HUES6 (cell line): ENCODE results near the gene LTBP1.
"Not testable (repeated sequence)": the region's sequence is repeated elsewhere in the genome, so short reads cannot be mapped to it uniquely, and the experiment has no call there.

Experiments used
- H3K27ac ChIP-seq: 2 replicates; pipeline ENCODE4 v1.7.0; 2013; ENCODE audit warnings: low read depth, mild to moderate bottlenecking, low read length, inconsistent platforms
- H3K27me3 ChIP-seq: 2 replicates; pipeline ENCODE4 v1.6.1; 2013; ENCODE audit warnings: low read length; ENCODE audit not compliant: control insufficient read depth, insufficient read depth
- H3K36me3 ChIP-seq: 2 replicates; pipeline ENCODE4 v1.6.1; 2013; ENCODE audit warnings: low read length; ENCODE audit not compliant: control insufficient read depth, insufficient read depth
- H3K4me1 ChIP-seq: 2 replicates; pipeline ENCODE4 v1.6.1; 2013; ENCODE audit warnings: low read length; ENCODE audit not compliant: control insufficient read depth, insufficient read depth
- H3K4me3 ChIP-seq: 2 replicates; pipeline ENCODE4 v1.5.1; 2013; ENCODE audit warnings: low read depth, low read length
- H3K9ac ChIP-seq: one replicate; pipeline ENCODE4 v1.6.1; 2013; ENCODE audit warnings: mild to moderate bottlenecking, low read length
- H3K9me3 ChIP-seq: 2 replicates; pipeline ENCODE4 v1.6.1; 2013; ENCODE audit warnings: low read depth, low read length; ENCODE audit not compliant: control insufficient read depth, insufficient read depth

LTBP1 gene

GRCh38 chr2:33042265-33042664 lies 95.5 kb downstream of the LTBP1 start:
- Histone ChIP-seq H3K27me3 (no peaks in the 10 kb centered on the region), H3K36me3 (no peaks in the 10 kb centered on the region), H3K27ac (no peak overlapping the region), H3K9me3 (no peaks in the 10 kb centered on the region), H3K4me3 (no peak overlapping the region), H3K4me1 (no peaks in the 10 kb centered on the region), H3K9ac (no peak overlapping the region)

DNA sequence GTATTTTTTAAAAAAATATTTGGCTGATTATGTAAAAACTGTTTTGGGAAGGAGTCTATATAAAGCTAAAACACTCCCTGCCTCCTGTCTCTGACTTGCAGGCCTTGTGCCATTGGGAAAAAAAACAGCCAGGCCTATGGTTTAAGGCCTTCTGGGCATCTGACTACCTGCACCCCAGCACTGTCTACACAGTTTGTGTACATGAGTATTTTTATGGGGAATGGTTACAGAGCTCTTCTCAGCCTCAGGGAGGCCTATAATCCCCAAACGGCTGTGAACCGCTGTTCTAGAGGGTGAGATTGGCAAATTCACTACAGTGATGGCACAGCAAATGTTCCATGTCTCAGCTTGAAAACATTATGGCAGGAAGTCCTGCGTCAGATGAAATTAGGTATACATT lies 96.1 kb downstream of the LTBP1 start:
- H3K4me3 ChIP-seq, result no peak overlapping the region
- H3K27me3 ChIP-seq, result no peaks in the 10 kb centered on the region
- H3K9ac ChIP-seq, result no peak overlapping the region
- no peaks in the 10 kb centered on the region for H3K36me3 ChIP-seq
- no peak overlapping the region for H3K27ac ChIP-seq
- H3K9me3 ChIP-seq, result no peaks in the 10 kb centered on the region
- peaks cover under 1% of the 10 kb centered on the region; the same call in 1 of the 2 replicates for H3K4me1 ChIP-seq

DNA sequence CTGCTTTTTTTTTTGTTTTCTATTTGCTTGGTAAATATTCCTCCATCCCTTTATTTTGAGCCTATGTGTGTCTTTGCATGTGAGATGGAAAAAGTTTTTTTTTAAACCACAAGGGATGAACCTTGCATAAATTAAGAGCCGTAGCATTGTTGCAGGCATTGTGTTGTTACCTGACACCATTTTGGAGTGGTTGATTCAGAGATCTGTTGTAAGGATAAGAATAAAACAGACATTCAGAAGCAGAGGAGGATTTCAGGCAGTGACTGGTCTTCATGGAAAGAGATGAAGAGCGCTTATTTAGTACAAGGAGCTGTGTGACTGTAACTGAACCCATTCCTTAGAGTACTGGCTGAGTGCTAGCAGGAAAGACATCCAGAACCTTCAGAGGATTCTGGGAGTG lies 101.2 kb downstream of the LTBP1 start:
- H3K36me3 ChIP-seq, result no peaks in the 10 kb centered on the region
- H3K9ac ChIP-seq, result no peak overlapping the region
- H3K27ac ChIP-seq, result no peak overlapping the region
- no peak overlapping the region for H3K4me3 ChIP-seq
- H3K4me1 ChIP-seq, result peaks cover 6% of the 10 kb centered on the region; the same call in 1 of the 2 replicates
- H3K27me3 ChIP-seq, result no peaks in the 10 kb centered on the region
- H3K9me3 ChIP-seq, result no peaks in the 10 kb centered on the region

DNA sequence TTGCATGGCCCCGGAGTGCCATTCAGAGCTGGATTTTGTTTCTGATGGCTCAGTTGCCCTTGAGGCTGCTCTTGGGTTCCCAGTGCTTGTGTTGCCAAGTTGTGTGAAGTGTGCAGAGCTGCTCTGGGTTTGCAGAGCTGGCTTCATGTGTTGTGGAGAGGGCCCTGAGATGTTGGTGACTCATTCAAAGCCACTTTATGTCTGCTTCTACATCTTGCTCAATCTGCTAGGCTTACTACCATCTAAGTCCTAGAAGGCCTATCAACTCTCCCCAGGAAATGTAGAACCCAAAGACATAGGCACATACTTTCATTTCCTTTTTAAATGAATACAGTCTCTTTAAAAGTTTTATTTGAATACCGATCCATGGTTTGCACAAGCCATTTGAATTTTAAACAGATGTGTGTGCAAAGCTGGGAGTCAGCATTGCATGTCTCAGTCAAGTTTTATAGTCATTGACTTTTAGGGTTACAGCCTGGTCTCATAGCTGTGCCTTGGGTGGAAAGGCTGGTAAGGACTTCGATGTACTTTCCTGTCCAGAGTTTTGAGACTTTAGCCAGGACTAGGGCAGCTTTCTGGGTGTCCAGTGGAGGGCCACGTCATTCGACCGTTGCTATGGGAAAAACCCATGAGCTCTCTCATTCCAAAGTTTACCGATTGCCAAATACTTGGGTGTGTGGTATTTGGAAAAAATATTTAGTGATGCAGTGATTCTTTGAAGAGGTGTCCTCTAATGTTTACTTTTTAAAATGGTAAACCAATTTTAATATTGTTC lies 105.0 kb downstream of the LTBP1 start:
- no peaks in the 10 kb centered on the region for H3K36me3 ChIP-seq
- H3K4me3 ChIP-seq, result no peak overlapping the region
- no peak overlapping the region for H3K27ac ChIP-seq
- no peak overlapping the region for H3K9ac ChIP-seq
- H3K9me3 ChIP-seq, result 0 out of 2 replicates have a peak, but pooled peaks cover under 1% of the 10 kb centered on the region
- no peaks in the 10 kb centered on the region for H3K27me3 ChIP-seq
- peaks cover 6% of the 10 kb centered on the region; the same call in 1 of the 2 replicates for H3K4me1 ChIP-seq

- Histone ChIP-seq H3K27ac (no peak overlapping the region), H3K36me3 (no peaks in the 10 kb centered on the region), H3K9me3 (0 out of 2 replicates have a peak, but pooled peaks cover 4% of the 10 kb centered on the region), H3K9ac (no peak overlapping the region), H3K27me3 (no peaks in the 10 kb centered on the region), H3K4me3 (no peak overlapping the region), H3K4me1 (peaks cover 6% of the 10 kb centered on the region; the same call in 1 of the 2 replicates)
Measured at GRCh38 chr2:33052361-33052735, 105.6 kb downstream of the LTBP1 start.

- H3K9ac ChIP-seq, result not testable (repeated sequence)
Measured at GRCh38 chr2:33052795-33053194, 106.0 kb downstream of the LTBP1 start.

DNA sequence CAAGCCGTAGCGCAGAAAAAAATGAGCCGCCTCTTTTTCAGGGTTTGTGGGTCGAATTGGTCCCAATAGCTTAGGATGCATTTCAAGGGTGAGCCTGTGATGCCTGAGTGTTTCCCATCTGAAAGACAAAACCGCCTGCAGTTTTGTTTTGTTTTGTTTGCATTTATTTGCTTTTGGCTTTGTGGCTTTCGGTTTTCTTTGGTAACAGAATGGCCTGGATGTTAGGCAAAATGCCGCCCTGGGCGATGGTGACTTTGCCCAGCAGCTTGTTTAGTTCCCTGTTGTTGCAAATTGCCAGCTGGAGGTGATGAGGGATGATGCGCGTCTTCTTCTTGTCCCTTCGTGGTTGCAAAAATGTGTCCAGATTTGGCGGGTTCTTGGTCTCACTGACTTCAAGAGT lies 109.4 kb downstream of the LTBP1 start:
- H3K36me3 ChIP-seq, result no peaks in the 10 kb centered on the region
- H3K4me3 ChIP-seq, result no peak overlapping the region
- H3K27me3 ChIP-seq, result no peaks in the 10 kb centered on the region
- no peak overlapping the region for H3K9ac ChIP-seq
- no peaks in the 10 kb centered on the region for H3K4me1 ChIP-seq
- no peak overlapping the region for H3K27ac ChIP-seq
- H3K9me3 ChIP-seq, result 0 out of 2 replicates have a peak, but pooled peaks cover 4% of the 10 kb centered on the region

More at GRCh38 chr2:33052795-33053194, 106.0 kb downstream of the LTBP1 start:
- H3K4me3 ChIP-seq, H3K4me1 ChIP-seq, H3K27ac ChIP-seq, H3K36me3 ChIP-seq, H3K9me3 ChIP-seq, H3K27me3 ChIP-seq: not testable (repeated sequence)

DNA sequence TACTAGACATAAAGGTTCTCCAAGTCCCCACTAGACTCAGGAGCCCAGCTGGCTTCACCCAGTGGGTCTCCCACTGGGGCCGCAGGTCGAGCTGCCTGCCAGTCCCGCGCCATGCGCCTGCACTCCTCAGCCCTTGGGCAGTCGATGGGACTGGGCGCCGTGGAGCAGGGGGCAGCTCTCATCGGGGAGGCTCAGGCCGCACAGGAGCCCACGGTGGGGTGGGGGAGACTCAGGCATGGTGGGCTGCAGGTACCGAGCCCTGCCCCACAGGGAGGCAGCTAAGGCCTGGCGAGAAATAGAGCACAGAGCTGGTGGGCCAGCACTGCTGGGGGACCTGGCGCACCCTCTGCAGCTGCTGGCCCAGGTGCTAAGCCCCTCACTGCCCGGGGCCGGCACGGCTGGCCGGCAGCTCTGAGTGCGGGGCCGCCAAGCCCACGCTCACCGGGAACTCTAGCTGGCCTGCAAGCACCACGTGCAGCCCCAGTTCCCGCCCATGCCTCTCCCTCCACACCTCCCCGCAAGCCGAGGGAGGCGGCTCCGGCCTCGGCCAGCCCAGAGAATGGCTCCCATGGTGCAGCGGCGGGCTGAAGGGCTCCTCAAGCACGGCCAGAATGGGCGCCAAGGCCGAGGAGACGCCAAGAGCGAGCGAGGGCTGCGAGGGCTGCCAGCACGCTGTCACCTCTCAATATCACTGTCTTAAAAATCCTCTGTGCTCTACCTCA lies 110.7 kb downstream of the LTBP1 start:
- not testable (repeated sequence) for H3K4me1 ChIP-seq, H3K9me3 ChIP-seq

DNA sequence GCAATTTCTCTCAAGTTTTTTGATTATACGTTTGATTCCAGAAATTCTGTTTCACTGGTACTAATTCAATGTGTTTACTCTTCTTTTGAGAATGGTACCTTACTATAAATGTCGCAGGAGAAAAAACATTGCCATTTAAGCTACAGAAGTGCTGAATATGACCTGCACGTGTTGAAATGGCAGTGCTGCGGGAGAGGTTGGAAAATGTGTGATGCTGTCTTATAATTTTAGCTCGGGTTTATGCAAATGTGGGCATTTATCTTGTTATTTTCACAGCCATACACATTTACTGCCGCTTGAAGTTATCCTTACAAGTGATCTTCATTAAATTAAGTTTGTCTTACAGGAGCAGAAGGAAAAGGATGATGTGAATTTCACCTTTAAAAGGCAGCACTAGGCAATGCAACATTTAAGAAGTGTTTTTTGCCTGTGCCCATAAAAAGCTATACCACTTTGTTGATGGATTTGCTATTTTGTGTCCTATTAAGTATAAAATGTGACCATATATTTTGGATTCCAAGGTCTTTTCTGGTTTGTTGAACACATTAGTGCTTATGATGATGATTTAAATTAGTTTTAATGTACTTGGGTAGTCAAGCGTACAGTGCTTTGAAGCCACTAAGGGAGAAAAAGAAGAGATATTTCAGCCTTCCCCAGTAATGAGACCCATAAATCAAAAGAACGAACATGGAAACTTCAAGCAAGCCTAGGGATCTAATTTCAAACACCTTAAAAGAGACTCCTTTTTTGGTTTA lies 112.1 kb downstream of the LTBP1 start:
- peaks cover 6% of the 10 kb centered on the region; the same call in 1 of the 2 replicates for H3K4me1 ChIP-seq
- no peaks in the 10 kb centered on the region for H3K27me3 ChIP-seq
- no peak overlapping the region for H3K9ac ChIP-seq
- H3K4me3 ChIP-seq, result no peak overlapping the region
- H3K36me3 ChIP-seq, result no peaks in the 10 kb centered on the region
- 0 out of 2 replicates have a peak, but pooled peaks cover 4% of the 10 kb centered on the region for H3K9me3 ChIP-seq
- H3K27ac ChIP-seq, result no peak overlapping the region

More for the DNA sequence above, 110.7 kb downstream of the LTBP1 start:
- H3K36me3 ChIP-seq, H3K9ac ChIP-seq, H3K27me3 ChIP-seq, H3K4me3 ChIP-seq, H3K27ac ChIP-seq: not testable (repeated sequence)

DNA sequence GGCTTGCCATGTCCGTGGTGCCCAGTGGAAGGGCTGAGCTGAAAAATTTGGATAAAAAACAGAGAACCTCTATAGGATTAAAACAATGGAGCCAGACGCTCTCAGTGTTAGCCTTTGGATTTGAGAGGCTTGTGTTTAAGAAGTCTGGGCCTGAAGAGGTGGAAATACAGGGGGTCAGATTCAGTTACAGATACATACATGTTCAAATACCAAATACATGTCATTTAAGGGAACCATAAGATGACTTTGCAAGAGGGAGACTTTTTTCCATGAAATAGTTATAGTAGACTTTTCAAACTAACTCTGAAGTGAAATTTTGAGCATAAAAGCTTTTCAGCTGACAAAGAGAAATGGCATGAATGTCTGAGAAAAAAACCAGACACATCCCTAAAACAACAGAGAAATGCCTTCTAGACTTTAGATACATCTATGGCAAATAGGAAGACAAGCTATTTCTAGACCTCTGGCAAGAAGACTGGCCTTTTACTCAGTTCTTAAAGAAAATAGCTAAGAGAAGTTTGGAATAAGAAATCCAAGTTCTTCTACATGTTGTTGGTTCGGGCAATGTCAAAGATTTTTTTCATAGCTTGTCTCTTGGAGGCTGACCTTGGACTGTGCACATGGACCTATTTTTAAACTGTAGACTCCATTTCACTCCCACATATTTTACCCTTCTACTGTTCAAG lies 112.9 kb downstream of the LTBP1 start:
- no peak overlapping the region for H3K27ac ChIP-seq
- H3K4me1 ChIP-seq, result peaks cover 6% of the 10 kb centered on the region; the same call in 1 of the 2 replicates
- H3K9me3 ChIP-seq, result 0 out of 2 replicates have a peak, but pooled peaks cover 4% of the 10 kb centered on the region
- no peaks in the 10 kb centered on the region for H3K27me3 ChIP-seq
- H3K9ac ChIP-seq, result no peak overlapping the region
- H3K4me3 ChIP-seq, result no peak overlapping the region
- no peaks in the 10 kb centered on the region for H3K36me3 ChIP-seq
